GM10266 (cell line): Measurements from ENCODE around the gene PILRA.

Source experiments
- DNase-seq: peaks from one replicate; pipeline ENCODE4 v3.0.0; 2012; ENCODE audit errors: extremely low spot score
- TF ChIP-seq, protein P1 (sequence below): IDR thresholded peaks from 2 replicates; pipeline ENCODE4 v1.5.1; 2012; ENCODE audit warnings: mild to moderate bottlenecking, low read depth; ENCODE audit not compliant: control insufficient read depth, insufficient read depth; ENCODE audit errors: missing control alignments

The PILRA gene

DNA sequence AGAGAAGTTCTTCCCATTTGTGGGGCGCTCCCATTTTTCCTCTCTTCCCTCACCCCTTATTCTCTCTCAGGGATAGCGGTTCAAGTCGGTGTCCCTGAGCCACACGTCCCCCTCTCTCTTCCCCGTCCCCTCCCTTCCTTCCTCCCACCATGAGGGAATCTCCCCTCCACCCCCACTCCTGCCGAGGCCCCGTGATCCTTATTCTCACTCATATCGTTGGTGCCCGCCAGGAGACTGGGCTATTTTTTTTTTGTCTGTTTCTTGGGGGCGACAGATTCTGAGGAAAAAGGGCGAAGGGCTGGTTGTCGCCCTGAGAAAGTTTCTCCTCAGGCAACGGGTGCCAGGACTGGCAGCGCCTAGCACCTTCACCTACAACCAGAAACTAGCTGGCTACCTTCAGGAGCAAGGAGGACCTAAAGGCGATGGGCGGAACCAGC, 54.5 kb downstream of the PILRA start:
- no peak for DNase-seq
- TF ChIP-seq, protein P1, sequence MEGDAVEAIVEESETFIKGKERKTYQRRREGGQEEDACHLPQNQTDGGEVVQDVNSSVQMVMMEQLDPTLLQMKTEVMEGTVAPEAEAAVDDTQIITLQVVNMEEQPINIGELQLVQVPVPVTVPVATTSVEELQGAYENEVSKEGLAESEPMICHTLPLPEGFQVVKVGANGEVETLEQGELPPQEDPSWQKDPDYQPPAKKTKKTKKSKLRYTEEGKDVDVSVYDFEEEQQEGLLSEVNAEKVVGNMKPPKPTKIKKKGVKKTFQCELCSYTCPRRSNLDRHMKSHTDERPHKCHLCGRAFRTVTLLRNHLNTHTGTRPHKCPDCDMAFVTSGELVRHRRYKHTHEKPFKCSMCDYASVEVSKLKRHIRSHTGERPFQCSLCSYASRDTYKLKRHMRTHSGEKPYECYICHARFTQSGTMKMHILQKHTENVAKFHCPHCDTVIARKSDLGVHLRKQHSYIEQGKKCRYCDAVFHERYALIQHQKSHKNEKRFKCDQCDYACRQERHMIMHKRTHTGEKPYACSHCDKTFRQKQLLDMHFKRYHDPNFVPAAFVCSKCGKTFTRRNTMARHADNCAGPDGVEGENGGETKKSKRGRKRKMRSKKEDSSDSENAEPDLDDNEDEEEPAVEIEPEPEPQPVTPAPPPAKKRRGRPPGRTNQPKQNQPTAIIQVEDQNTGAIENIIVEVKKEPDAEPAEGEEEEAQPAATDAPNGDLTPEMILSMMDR: no peak

- DNase-seq: peak; percentile 86
- TF ChIP-seq, protein P1: no peak
These were observed 55.1 kb downstream of the PILRA start, which contains the start of gene ZCWPW1 for GRCh38 chr7:100428199-100428966. ZCWPW1 (minus strand) TSS chr7:100428703; CDS start chr7:100420649, 8,054 bp downstream.

- TF ChIP-seq, protein P1: no peak
- peak; percentile 96 for DNase-seq
These were observed 55.8 kb downstream of the PILRA start for GRCh38 chr7:100428967-100429636.

GRCh38 chr7:100429637-100430492, 56.6 kb downstream of the PILRA start, which contains the start of gene MEPCE:
MEPCE (plus strand) TSS chr7:100429831; CDS start chr7:100430019, 188 bp downstream.
- peak; percentile 96 for DNase-seq
- TF ChIP-seq, protein P1: no peak

- DNase-seq: no peak
- TF ChIP-seq, protein P1: no peak
These were observed 57.4 kb downstream of the PILRA start for GRCh38 chr7:100430493-100431285.

- no peak for DNase-seq
- TF ChIP-seq, protein P1: no peak
These were observed 58.0 kb downstream of the PILRA start for GRCh38 chr7:100431286-100431735.
